BJ (cell line): Measurements from ENCODE around the gene FBXW8. TPM values are rescaled to one million over a fixed set of nuclear protein-coding genes. Genes with fewer than 3 reads are reported as not detected.
A peak's percentile ranks its signal among the peaks of the same experiment; 100 is the strongest.

Source experiments
- CTCF ChIA-PET: fragments of 350-600 bp; formaldehyde crosslinking; extraction: SDS; loops from one replicate; lab custom pipeline; 2021; ENCODE audit warnings: antibody characterized with exemption, inconsistent platforms; lab: Yijun Ruan, JAX
- POLR2A ChIA-PET: fragments of 300-600 bp; sonication (Branson Sonifier 250); formaldehyde crosslinking; extraction: SDS; loops from one replicate; lab custom pipeline; 2021; ENCODE audit warnings: antibody characterized with exemption; lab: Charles Lee
- DNase-seq: peaks from one replicate; pipeline ENCODE4 v3.0.0-alpha.2; 2011; ENCODE audit warnings: low read depth
- H3K27me3 ChIP-seq: 2 replicates; pipeline ENCODE4 v1.6.0; 2011; ENCODE audit warnings: low read length; ENCODE audit not compliant: control insufficient read depth, insufficient read depth
- H3K36me3 ChIP-seq: 2 replicates; pipeline ENCODE4 v1.5.1; 2011; ENCODE audit warnings: low read length; ENCODE audit not compliant: control insufficient read depth, insufficient read depth
- H3K4me3 ChIP-seq: 2 replicates; pipeline ENCODE4 v1.5.1; 2011; ENCODE audit warnings: low read depth, mild to moderate bottlenecking, control low read depth, low read length
- CTCF ChIP-seq: IDR thresholded peaks from 2 replicates; pipeline ENCODE4 v1.5.1; 2011; ENCODE audit warnings: low read depth, mild to moderate bottlenecking, control low read depth, inconsistent platforms, low read length, moderate library complexity; ENCODE audit not compliant: insufficient read depth
- polyA minus RNA-seq: library from RNA; depleted of rRNA, polyadenylated mRNA; stranded (reverse); fragments of >200 nt; gene quantifications from 2 replicates; pipeline ENCODE4 v1.2.3, GENCODE V29; 2011; rRNA and poly(A)+ RNA removed
- polyA plus RNA-seq: library from polyadenylated mRNA; depleted of rRNA; stranded (reverse); fragments of >200 nt; gene quantifications from 2 replicates; pipeline ENCODE4 v1.2.3, GENCODE V29; 2011; rRNA removed

The FBXW8 gene
- 23.2 and 27.3 TPM in 2 replicates for polyA plus RNA-seq
- polyA minus RNA-seq = 32.7 and 33.9 TPM in 2 replicates

GRCh38 chr12:116910645-116911451 lies at the start of gene FBXW8:
Gene FBXW8 (plus strand): TSS chr12:116910950. CDS start chr12:116911038, 88 bp downstream.
- POLR2A ChIA-PET = interaction anchor here (0.7 kb wide), 1 partner anchor 53 kb away, joined by 3 read pairs; no protein-coding TSS in a partner anchor
- CTCF ChIA-PET = interaction anchor here (0.9 kb wide), 1 partner anchor 207 kb away, joined by 3 read pairs; no protein-coding TSS in a partner anchor
- H3K27me3 ChIP-seq = peaks cover 6% of the 10 kb centered on the region; the same call in 1 of the 2 replicates
- H3K4me3 ChIP-seq = peak within 1 kb of the TSS; percentile 60
- no peaks in the 10 kb centered on the region for H3K36me3 ChIP-seq
- TF ChIP-seq CTCF = no peak
- no peak for DNase-seq

GRCh38 chr12:116861320-116861719 lies 49.4 kb upstream of the FBXW8 start:
- Histone ChIP-seq H3K4me3 (no peak overlapping the region), H3K36me3 (no peaks in the 10 kb centered on the region), H3K27me3 (peaks cover 3% of the 10 kb centered on the region; the same call in 1 of the 2 replicates)
- no peak for TF ChIP-seq CTCF
- ChIA-PET CTCF (interaction anchor here (0.7 to 1.1 kb wide), 2 partner anchors 158 to 820 kb away, joined by 3 read pairs; no protein-coding TSS in a partner anchor), POLR2A (no interaction called here)
- DNase-seq = peak; percentile 72

GRCh38 chr12:116862167-116862566 lies 48.6 kb upstream of the FBXW8 start:
- Histone ChIP-seq H3K36me3 (no peaks in the 10 kb centered on the region), H3K27me3 (peaks cover 3% of the 10 kb centered on the region; the same call in 1 of the 2 replicates), H3K4me3 (no peak overlapping the region)
- ChIA-PET CTCF (interaction anchor here (0.6 kb wide), 1 partner anchor 990 kb away, joined by 3 read pairs; no protein-coding TSS in a partner anchor), POLR2A (no interaction called here)
- TF ChIP-seq CTCF = no peak
- no peak for DNase-seq

GRCh38 chr12:116863275-116863767 lies 47.4 kb upstream of the FBXW8 start:
- DNase-seq = peak; percentile 41
- no peaks in the 10 kb centered on the region for H3K36me3 ChIP-seq
- H3K27me3 ChIP-seq = peaks cover 3% of the 10 kb centered on the region; the same call in 1 of the 2 replicates
- TF ChIP-seq CTCF = peak; percentile 60
- ChIA-PET CTCF (interaction anchor here (0.6 to 1.7 kb wide), 9 partner anchors 9 to 160 kb away, joined by 3 to 4 read pairs (median 3); no protein-coding TSS in a partner anchor), POLR2A (no interaction called here)
- H3K4me3 ChIP-seq = no peak overlapping the region
